H1 (cell line): ENCODE results near the gene PURB. TPM values are rescaled to one million over a fixed set of nuclear protein-coding genes. Genes with fewer than 3 reads are reported as not detected.

Source experiments
- CTCF ChIA-PET: fragments of 300-600 bp; sonication (Branson Sonifier 250); formaldehyde crosslinking; loops from one replicate; lab custom pipeline; 2021; ENCODE audit not compliant: partially characterized antibody; lab: Charles Lee
- POLR2A ChIA-PET: fragments of 300-600 bp; sonication (Branson Sonifier 250); formaldehyde crosslinking; loops from one replicate; lab custom pipeline; 2021; ENCODE audit warnings: inconsistent platforms; ENCODE audit not compliant: partially characterized antibody; lab: Charles Lee
- DNase-seq, 2 experiments: peaks; one replicate each; pipeline versions ENCODE4 v3.0.0 to v3.0.0-alpha.2; 2010 to 2022; ENCODE audit warnings: low spot score in 2 of 2, low read depth in 1 of 2, mixed read lengths in 1 of 2
- FAIRE-seq: peaks from 2 replicates; lab custom pipeline; 2011; peaks lifted over from hg19 to GRCh38; lab: Jason Lieb, UNC
- H2AFZ ChIP-seq: 2 replicates; pipeline ENCODE4 v1.8.1; 2012; ENCODE audit warnings: low read length, inconsistent platforms
- H2AK5ac ChIP-seq: 2 replicates; pipeline ENCODE4 v1.6.1; 2013; ENCODE audit warnings: low read depth, low read length
- H2BK120ac ChIP-seq: replicated peaks from 2 replicates; pipeline ENCODE3; 2013; ENCODE audit warnings: low read depth, low read length, inconsistent platforms
- H2BK12ac ChIP-seq: 2 replicates; pipeline ENCODE4 v1.6.1; 2013; ENCODE audit warnings: low read depth, low read length
- H2BK15ac ChIP-seq: 2 replicates; pipeline ENCODE4 v1.6.1; 2013; ENCODE audit warnings: low read length
- H2BK20ac ChIP-seq: 2 replicates; pipeline ENCODE4 v1.6.1; 2013; ENCODE audit warnings: low read length
- H2BK5ac ChIP-seq: 2 replicates; pipeline ENCODE4 v1.6.1; 2013; ENCODE audit warnings: low read depth, low read length
- H3K14ac ChIP-seq: 2 replicates; pipeline ENCODE4 v1.6.1; 2013; ENCODE audit warnings: inconsistent platforms; ENCODE audit not compliant: insufficient read length
- H3K18ac ChIP-seq: 2 replicates; pipeline ENCODE4 v1.6.1; 2013; ENCODE audit warnings: low read length; ENCODE audit errors: extremely low read depth
- H3K23ac ChIP-seq: 2 replicates; pipeline ENCODE4 v1.6.1; 2013; ENCODE audit warnings: inconsistent platforms; ENCODE audit not compliant: insufficient read length
- H3K23me2 ChIP-seq: 2 replicates; pipeline ENCODE4 v1.6.1; 2013; ENCODE audit warnings: low read depth, low read length
- H3K27ac ChIP-seq: 2 replicates; pipeline ENCODE4 v1.6.1; 2011; ENCODE audit warnings: low read depth, low read length, inconsistent platforms
- H3K27me3 ChIP-seq, 4 experiments: replicated peaks in 1 of 4; 1 replicate in 1 of 4; 2 replicates in 3 of 4; pipeline versions ENCODE4 v1.6.1 to v1.8.1; 2011 to 2013; ENCODE audit warnings: low read length in 3 of 4, mild to moderate bottlenecking in 3 of 4, inconsistent platforms in 2 of 4, mixed read lengths in 2 of 4, moderate library complexity in 1 of 4; ENCODE audit not compliant: control insufficient read depth in 3 of 4, insufficient read depth in 3 of 4; ENCODE audit errors: extremely low read depth in 1 of 4
- H3K36me3 ChIP-seq, 4 experiments: 2 replicates each; pipeline versions ENCODE4 v1.6.1 to v1.8.1; 2011 to 2013; ENCODE audit warnings: mild to moderate bottlenecking in 4 of 4, low read length in 3 of 4, moderate library complexity in 2 of 4, control low read depth in 1 of 4, inconsistent platforms in 1 of 4; ENCODE audit not compliant: insufficient read depth in 4 of 4, control insufficient read depth in 2 of 4
- H3K4ac ChIP-seq: replicated peaks from 2 replicates; pipeline ENCODE3; 2013; ENCODE audit warnings: low read length, low read depth, mixed read lengths, inconsistent platforms; ENCODE audit not compliant: insufficient read length
- H3K4me1 ChIP-seq, 4 experiments: replicated peaks in 1 of 4; 1 replicate in 1 of 4; 2 replicates in 3 of 4; pipeline versions ENCODE4 v1.6.1 to v1.8.1; 2011 to 2013; ENCODE audit warnings: low read length in 3 of 4, inconsistent platforms in 2 of 4, mixed read lengths in 1 of 4; ENCODE audit not compliant: insufficient read depth in 4 of 4, control insufficient read depth in 3 of 4
- H3K4me2 ChIP-seq, 2 experiments: 2 replicates each; pipeline versions ENCODE4 v1.6.1 to v1.8.1; 2011 to 2013; ENCODE audit warnings: low read depth in 2 of 2, low read length in 2 of 2, control low read depth in 1 of 2, inconsistent platforms in 1 of 2, mild to moderate bottlenecking in 1 of 2; ENCODE audit not compliant: insufficient read depth in 1 of 2
- H3K4me3 ChIP-seq, 4 experiments: fragments of 200-600, 300-600 bp in 1 of 4; sonication (generic), shearing (Covaris generic), sonication (Bioruptor Twin) in 1 of 4; 2 replicates each; pipeline versions ENCODE4 v1.5.1 to v1.8.1; 2011 to 2016; ENCODE audit warnings: low read length in 4 of 4, low read depth in 3 of 4, control low read depth in 2 of 4, inconsistent platforms in 2 of 4, mild to moderate bottlenecking in 2 of 4, mixed read lengths in 1 of 4, moderate library complexity in 1 of 4; ENCODE audit not compliant: insufficient read depth in 2 of 4; ENCODE audit errors: extremely low read depth in 1 of 4
- H3K56ac ChIP-seq: replicated peaks from 2 replicates; pipeline ENCODE3; 2013; ENCODE audit warnings: low read depth, mild to moderate bottlenecking, mixed read lengths, low read length, inconsistent platforms; ENCODE audit not compliant: insufficient read length
- H3K79me1 ChIP-seq: 2 replicates; pipeline ENCODE4 v1.6.1; 2013; ENCODE audit warnings: low read depth, low read length, control low read depth
- H3K79me2 ChIP-seq, 2 experiments: 2 replicates each; pipeline versions ENCODE4 v1.6.1 to v1.8.1; 2012 to 2013; ENCODE audit warnings: low read length in 2 of 2, mild to moderate bottlenecking in 2 of 2, inconsistent platforms in 1 of 2; ENCODE audit not compliant: insufficient read depth in 2 of 2, control insufficient read depth in 1 of 2
- H3K9ac ChIP-seq, 4 experiments: replicated peaks in 1 of 4; 1 replicate in 1 of 4; 2 replicates in 3 of 4; pipeline versions ENCODE4 v1.6.1 to v1.8.1; 2011 to 2013; ENCODE audit warnings: low read depth in 3 of 4, low read length in 3 of 4, control low read depth in 2 of 4, mild to moderate bottlenecking in 2 of 4, moderate library complexity in 2 of 4, inconsistent platforms in 1 of 4; ENCODE audit errors: extremely low read depth in 1 of 4
- H3K9me3 ChIP-seq, 2 experiments: 2 replicates each; pipeline versions ENCODE4 v1.6.1 to v1.8.1; 2012 to 2013; ENCODE audit warnings: mild to moderate bottlenecking in 2 of 2, moderate library complexity in 2 of 2, control low read depth in 1 of 2, inconsistent platforms in 1 of 2, low read depth in 1 of 2, low read length in 1 of 2, mixed read lengths in 1 of 2; ENCODE audit not compliant: insufficient read depth in 2 of 2
- H4K20me1 ChIP-seq, 2 experiments: replicated peaks in 1 of 2; 2 replicates each; pipeline versions ENCODE3 to v1.8.1; 2011 to 2013; ENCODE audit warnings: inconsistent platforms in 2 of 2, low read length in 2 of 2, mild to moderate bottlenecking in 1 of 2; ENCODE audit not compliant: insufficient read depth in 2 of 2, control insufficient read depth in 1 of 2
- H4K5ac ChIP-seq: 2 replicates; pipeline ENCODE4 v1.6.1; 2013; ENCODE audit warnings: low read length, low read depth, mixed read lengths, inconsistent platforms; ENCODE audit not compliant: insufficient read length
- H4K8ac ChIP-seq: 2 replicates; pipeline ENCODE4 v1.8.0; 2013; ENCODE audit warnings: mild to moderate bottlenecking, moderate library complexity, low read length, inconsistent platforms; ENCODE audit not compliant: insufficient read depth; ENCODE audit errors: extremely low read depth
- H4K91ac ChIP-seq: replicated peaks from 2 replicates; pipeline ENCODE3; 2013; ENCODE audit warnings: low read length, mixed read lengths, inconsistent platforms; ENCODE audit not compliant: insufficient read length
- BACH1 ChIP-seq: IDR thresholded peaks from 2 replicates; pipeline ENCODE4 v1.6.1; 2012; ENCODE audit warnings: low read length, improper control_type of control experiment
- BRCA1 ChIP-seq: IDR thresholded peaks from 2 replicates; pipeline ENCODE4 v1.6.1; 2012; ENCODE audit warnings: low read depth, low read length, improper control_type of control experiment
- CBX8 ChIP-seq: fragments of 300-800, 300-1000 bp; sonication (generic); IDR thresholded peaks from 2 replicates; pipeline ENCODE4 v1.7.1; 2016; ENCODE audit warnings: low read depth, low read length, borderline replicate concordance
- POU5F1 ChIP-seq: IDR thresholded peaks from 2 replicates; pipeline ENCODE4 v1.6.1; 2011; ENCODE audit warnings: low read depth, mild to moderate bottlenecking, low read length, moderate library complexity
- SIRT6 ChIP-seq: IDR thresholded peaks from one replicate; pipeline ENCODE4 v1.7.1; 2012; ENCODE audit warnings: low read length, inconsistent platforms
- WGBS, 2 experiments: shearing (Covaris generic) in 1 of 2; methylation state at CpG; one replicate each; pipeline versions ENCODE4 v1.1.6 to v1.1.7; 2013 to 2015; ENCODE audit warnings: low lambda C conversion rate in 2 of 2, mixed read lengths in 2 of 2, inconsistent platforms in 1 of 2, low coverage in 1 of 2, missing lambda C conversion rate in 1 of 2; ENCODE audit not compliant: insufficient replicate concordance in 2 of 2, insufficient coverage in 1 of 2, insufficient read length in 1 of 2; ENCODE audit errors: extremely low coverage in 1 of 2, missing lambda C conversion rate in 1 of 2; 5-methylcytosine and 5-hydroxymethylcytosine counted together
- polyA plus RNA-seq, 7 experiments: library from polyadenylated mRNA; depleted of rRNA in 3 of 7; stranded (reverse) in 5 of 7; unstranded in 2 of 7; fragments of >200 nt in 5 of 7; fragments of 200-250 nt in 2 of 7; gene quantifications; 1 replicate in 5 of 7; 2 replicates in 1 of 7; 4 replicates in 1 of 7; pipeline versions ENCODE4 v1.2.1 to v1.2.3, GENCODE V29; 2011 to 2013; ENCODE audit warnings: missing spikeins in 2 of 7, mixed read lengths in 2 of 7
- total RNA-seq: library from RNA; stranded (reverse); fragmentation: NEBNext Ultra II Directional; extraction: Animal tissue kit (Norgen Biotek cat#: 25700); gene quantifications from 2 replicates; pipeline ENCODE4 v1.2.1, GENCODE V29; 2021

The PURB gene
- total and polyA plus RNA-seq, 2 of the 8 experiments (the other 6 are each of a cell fraction or from before 2014, with no cell fraction given): 3.3 to 22.7 TPM

DNA sequence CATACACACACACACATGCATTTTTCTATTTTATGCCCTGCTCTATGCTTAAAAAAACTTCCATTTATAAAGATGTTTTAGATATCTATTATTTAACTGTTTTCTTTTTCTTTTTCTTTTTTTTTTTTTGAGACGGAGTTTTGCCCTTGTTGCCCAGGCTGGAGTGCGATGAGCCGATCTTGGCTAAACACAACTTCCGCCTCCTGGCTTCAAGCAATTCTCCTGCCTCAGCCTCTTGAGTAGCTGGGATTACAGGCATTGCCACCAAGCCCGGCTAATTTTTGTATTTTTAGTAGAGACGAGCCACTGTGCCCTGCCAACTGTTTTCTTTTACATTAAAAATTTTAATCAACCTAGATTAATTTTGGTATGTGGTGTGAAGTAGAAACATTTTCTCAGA is 45.6 kb upstream of the PURB start:
- 93% methylated on average over 5 of the region's 6 CpGs; no CpG with 5 or more reads in 1 of the 2 experiments for WGBS, 2 experiments
- Histone ChIP-seq H3K9me3 (no peaks in the 10 kb centered on the region), H3K18ac (no peak overlapping the region), H3K9ac (no peak overlapping the region), H3K23ac (no peak overlapping the region), H4K8ac (no peak overlapping the region), H2BK15ac (no peak overlapping the region), H2BK12ac (no peak overlapping the region), H2AK5ac (no peak overlapping the region), H3K4me2 (no peak overlapping the region), H3K27me3 (no peaks in the 10 kb centered on the region), H4K20me1 (no peaks in the 10 kb centered on the region), H4K91ac (no peak overlapping the region), H2BK5ac (no peak overlapping the region), H3K36me3 (no peaks in the 10 kb centered on the region), H2BK120ac (no peak overlapping the region), H2BK20ac (no peak overlapping the region), H3K56ac (no peak overlapping the region), H3K23me2 (no peaks in the 10 kb centered on the region), H3K14ac (no peak overlapping the region), H3K79me2 (no peaks in the 10 kb centered on the region), H3K4me3 (no peak overlapping the region), H2AFZ (no peak overlapping the region), H3K79me1 (no peaks in the 10 kb centered on the region), H3K4ac (no peak overlapping the region), H4K5ac (no peak overlapping the region), H3K27ac (no peak overlapping the region), H3K4me1 (no peaks in the 10 kb centered on the region)
- ChIA-PET POLR2A (no interaction called here), CTCF (no interaction called here)
- FAIRE-seq (no peak), DNase-seq (no peak)
- TF ChIP-seq POU5F1 (no peak), SIRT6 (no peak), CBX8 (no peak), BRCA1 (no peak), BACH1 (no peak)
